Endothelial cell of umbilical vein (primary cell): Measurements from ENCODE around the gene SHISA7. TPM values are rescaled to one million over a fixed set of nuclear protein-coding genes. Genes with fewer than 3 reads are reported as not detected.

Source experiments
- BruUV-seq: library from RNA; stranded (reverse); fragments of 400-500 nt; replicated peaks from 2 replicates; lab custom pipeline; 2021; lab: Mats Ljungman, UMichigan
- CTCF ChIA-PET: fragments of 300-600, 350-600 bp; sonication (Branson Sonifier 250); formaldehyde crosslinking; loops from one replicate; lab custom pipeline; 2021; ENCODE audit warnings: antibody characterized with exemption, inconsistent platforms; lab: Charles Lee
- POLR2A ChIA-PET: fragments of 300-600, 350-600 bp; sonication (Branson Sonifier 250); formaldehyde crosslinking; loops from one replicate; lab custom pipeline; 2021; ENCODE audit warnings: antibody characterized with exemption, inconsistent platforms; lab: Charles Lee
- DNase-seq: peaks from one replicate; pipeline ENCODE4 v3.0.0-alpha.2; 2011; ENCODE audit warnings: low read depth, low spot score
- FAIRE-seq: peaks from 2 replicates; lab custom pipeline; 2011; peaks lifted over from hg19 to GRCh38; lab: Jason Lieb, UNC
- H2AFZ ChIP-seq: 2 replicates; pipeline ENCODE4 v1.6.0; 2012; ENCODE audit warnings: low read depth, low read length, control low read depth, inconsistent platforms
- H3K27ac ChIP-seq: 2 replicates; pipeline ENCODE4 v1.5.1; 2011; ENCODE audit warnings: low read depth, mild to moderate bottlenecking, control low read depth, low read length, moderate library complexity; ENCODE audit not compliant: insufficient read depth
- H3K27me3 ChIP-seq, 2 experiments: 2 replicates each; pipeline versions ENCODE4 v1.6.0 to v1.6.1; 2011; ENCODE audit warnings: low read length in 2 of 2, mixed read lengths in 1 of 2; ENCODE audit not compliant: control insufficient read depth in 2 of 2, insufficient read depth in 2 of 2
- H3K36me3 ChIP-seq, 2 experiments: 2 replicates in 1 of 2; 3 replicates in 1 of 2; pipeline ENCODE4 v1.5.1; 2011; ENCODE audit warnings: low read length in 2 of 2, mild to moderate bottlenecking in 1 of 2, moderate library complexity in 1 of 2; ENCODE audit not compliant: control insufficient read depth in 2 of 2, insufficient read depth in 2 of 2; ENCODE audit errors: extremely low read depth in 1 of 2
- H3K4me1 ChIP-seq: 3 replicates; pipeline ENCODE4 v1.5.1; 2011; ENCODE audit warnings: mild to moderate bottlenecking, low read length; ENCODE audit not compliant: control insufficient read depth, insufficient read depth; ENCODE audit errors: extremely low read depth
- H3K4me2 ChIP-seq: 2 replicates; pipeline ENCODE4 v1.6.1; 2011; ENCODE audit warnings: low read length, control low read depth, mixed read lengths; ENCODE audit not compliant: insufficient read depth
- H3K4me3 ChIP-seq, 3 experiments: fragments of 200-600 bp in 1 of 3; sonication (generic), shearing (Covaris generic) in 1 of 3; replicated peaks in 1 of 3; 2 replicates each; pipeline ENCODE4 v1.5.1; 2011 to 2016; ENCODE audit warnings: control low read depth in 3 of 3, low read length in 3 of 3, mild to moderate bottlenecking in 2 of 3, inconsistent platforms in 1 of 3, low read depth in 1 of 3, moderate library complexity in 1 of 3; ENCODE audit not compliant: insufficient read depth in 1 of 3
- H3K79me2 ChIP-seq: 2 replicates; pipeline ENCODE4 v1.6.0; 2012; ENCODE audit warnings: low read length, inconsistent platforms; ENCODE audit not compliant: control insufficient read depth, insufficient read depth
- H3K9ac ChIP-seq: replicated peaks from 2 replicates; pipeline ENCODE3; 2011; ENCODE audit warnings: low read length, control low read depth; ENCODE audit not compliant: insufficient read depth; ENCODE audit errors: extremely low read depth
- H3K9me1 ChIP-seq: replicated peaks from 3 replicates; pipeline ENCODE4 v1.6.0; 2011; ENCODE audit warnings: mild to moderate bottlenecking, low read length; ENCODE audit not compliant: control insufficient read depth, insufficient read depth; ENCODE audit errors: extremely low read depth
- H3K9me3 ChIP-seq: replicated peaks from 2 replicates; pipeline ENCODE4 v1.5.1; 2012; ENCODE audit warnings: low read length, inconsistent platforms; ENCODE audit not compliant: control insufficient read depth, insufficient read depth
- H4K20me1 ChIP-seq: replicated peaks from 2 replicates; pipeline ENCODE3; 2011; ENCODE audit warnings: mild to moderate bottlenecking, low read length; ENCODE audit not compliant: control insufficient read depth, insufficient read depth; ENCODE audit errors: extremely low read depth
- EZH2 ChIP-seq: IDR thresholded peaks from 2 replicates; pipeline ENCODE4 v1.6.1; 2012; ENCODE audit warnings: borderline replicate concordance, low read depth, mild to moderate bottlenecking, moderate library complexity, low read length, inconsistent platforms; ENCODE audit not compliant: severe bottlenecking
- FOS ChIP-seq: IDR thresholded peaks from 2 replicates; pipeline ENCODE4 v1.6.1; 2011; ENCODE audit warnings: mild to moderate bottlenecking, low read length, moderate library complexity, borderline replicate concordance; ENCODE audit not compliant: insufficient read depth
- GATA2 ChIP-seq: IDR thresholded peaks from 2 replicates; pipeline ENCODE4 v1.7.0; 2011; ENCODE audit warnings: low read depth, mild to moderate bottlenecking, moderate library complexity, mixed read lengths, low read length; ENCODE audit not compliant: insufficient read length, insufficient read depth
- JUN ChIP-seq: IDR thresholded peaks from 2 replicates; pipeline ENCODE4 v1.6.1; 2011; ENCODE audit warnings: borderline replicate concordance, low read depth; ENCODE audit not compliant: insufficient read length, insufficient read depth
- MYC ChIP-seq: IDR thresholded peaks from one replicate; pipeline ENCODE4 v1.6.1; 2011; ENCODE audit warnings: mild to moderate bottlenecking, low read depth, low read length
- POLR2A ChIP-seq: IDR thresholded peaks from 2 replicates; pipeline ENCODE4 v1.6.1; 2012; ENCODE audit warnings: low read depth, mild to moderate bottlenecking, control low read depth, low read length
- POLR2AphosphoS5 ChIP-seq: IDR thresholded peaks from 2 replicates; pipeline ENCODE4 v1.6.1; 2012; ENCODE audit warnings: low read depth, mild to moderate bottlenecking, control low read depth, low read length, moderate library complexity; ENCODE audit not compliant: insufficient read depth
- dilution Hi-C: fragments of 300-500 bp; cut with MboI; formaldehyde crosslinking; loops from one replicate; pipeline ENCODE4 v1.15.0; 2019; ENCODE audit warnings: low sequenced_read_pairs; ENCODE audit not compliant: extremely low pct_ligation_motif_present
- intact Hi-C: fragments of 100-400 bp; cut with micrococcal nuclease; formaldehyde crosslinking; loops from one replicate; pipeline ENCODE4 v1.10.0; 2022
- polyA plus RNA-seq, 4 experiments: library from polyadenylated mRNA; depleted of rRNA in 3 of 4; stranded (reverse) in 3 of 4; unstranded in 1 of 4; fragments of >200 nt; gene quantifications; 2 replicates each; pipeline versions ENCODE4 v1.2.1 to v1.2.3, GENCODE V29; 2011 to 2012; ENCODE audit warnings: missing spikeins in 1 of 4
- total RNA-seq: library from RNA; stranded (reverse); gene quantifications from 2 replicates; pipeline ENCODE4 v1.2.3, GENCODE V29; 2021
- TF ChIP-seq, protein P1 (sequence below), 2 donors: IDR thresholded peaks; 1 replicate in 1 of 2; 2 replicates in 1 of 2; pipeline ENCODE4 v1.5.1; 2011; ENCODE audit warnings: low read length in 2 of 2, mild to moderate bottlenecking in 2 of 2, moderate library complexity in 2 of 2, control low read depth in 1 of 2, inconsistent platforms in 1 of 2, low read depth in 1 of 2; ENCODE audit not compliant: insufficient read depth in 1 of 2; ENCODE audit errors: extremely low read depth in 1 of 2
- TF ChIP-seq, protein P2 (sequence below): IDR thresholded peaks from 2 replicates; pipeline ENCODE4 v1.6.1; 2011; ENCODE audit not compliant: insufficient read depth, insufficient read length

SHISA7 gene
- total and polyA plus RNA-seq, 2 donors (not counting 3 experiments of a cell fraction or from before 2014, with no cell fraction given) = not detected

DNA sequence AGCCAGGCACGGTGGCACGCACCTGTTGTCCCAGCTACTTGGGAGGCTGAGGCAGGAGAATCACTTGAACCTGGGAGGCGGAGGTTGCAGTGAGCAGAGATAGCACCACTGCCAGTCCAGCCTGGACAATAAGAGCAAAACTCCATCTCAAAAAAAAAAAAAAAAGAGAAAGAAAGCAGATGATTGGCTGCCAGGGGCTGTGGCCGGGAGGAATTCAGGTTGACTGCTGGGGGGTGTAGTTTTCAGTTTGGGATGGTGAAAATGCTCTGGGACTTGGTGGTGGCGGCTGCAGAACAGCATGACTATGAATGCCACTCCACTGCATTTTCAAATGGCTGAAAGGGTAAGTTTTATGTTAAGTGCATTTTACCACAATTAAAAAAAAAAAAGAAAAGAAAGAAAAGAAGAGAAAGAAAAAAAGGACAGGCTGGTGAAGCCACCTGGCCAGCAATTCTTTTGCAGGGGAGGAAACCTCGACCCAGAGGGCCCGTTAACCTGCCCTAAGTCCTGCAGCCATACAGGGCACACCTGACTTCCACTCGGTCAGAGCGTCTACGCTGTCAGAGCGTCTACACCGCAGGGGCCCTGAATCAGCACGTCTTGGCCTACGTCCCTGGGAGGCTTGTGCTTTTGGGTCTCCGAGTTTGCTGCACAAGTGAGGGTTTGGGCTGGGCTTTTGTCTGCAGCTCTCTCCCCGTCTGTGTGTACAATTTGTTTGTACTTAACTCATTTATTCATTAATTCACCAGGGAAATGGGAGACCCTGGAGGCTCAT lies 14.8 kb upstream of the SHISA7 start:
- no peak for FAIRE-seq
- dilution Hi-C loops = no loop called here
- H3K36me3 ChIP-seq = peaks cover 0 to 3% of the 10 kb centered on the region in 2 experiments
- no peaks in the 10 kb centered on the region for H3K27me3 ChIP-seq
- H3K9me1 ChIP-seq = no peaks in the 10 kb centered on the region
- H4K20me1 ChIP-seq = no peaks in the 10 kb centered on the region
- H3K4me3 ChIP-seq = no peak overlapping the region
- intact Hi-C loops = no loop called here
- H3K79me2 ChIP-seq = no peaks in the 10 kb centered on the region
- H3K4me2 ChIP-seq = no peak overlapping the region
- no TSS peak for BruUV-seq
- H3K4me1 ChIP-seq = peaks cover 13% of the 10 kb centered on the region
- H3K9me3 ChIP-seq = no peaks in the 10 kb centered on the region
- no peak for DNase-seq
- TF ChIP-seq GATA2 (no peak), FOS (no peak), POLR2AphosphoS5 (no peak), JUN (no peak), POLR2A (no peak), EZH2 (no peak), MYC (no peak)
- TF ChIP-seq, protein P1, sequence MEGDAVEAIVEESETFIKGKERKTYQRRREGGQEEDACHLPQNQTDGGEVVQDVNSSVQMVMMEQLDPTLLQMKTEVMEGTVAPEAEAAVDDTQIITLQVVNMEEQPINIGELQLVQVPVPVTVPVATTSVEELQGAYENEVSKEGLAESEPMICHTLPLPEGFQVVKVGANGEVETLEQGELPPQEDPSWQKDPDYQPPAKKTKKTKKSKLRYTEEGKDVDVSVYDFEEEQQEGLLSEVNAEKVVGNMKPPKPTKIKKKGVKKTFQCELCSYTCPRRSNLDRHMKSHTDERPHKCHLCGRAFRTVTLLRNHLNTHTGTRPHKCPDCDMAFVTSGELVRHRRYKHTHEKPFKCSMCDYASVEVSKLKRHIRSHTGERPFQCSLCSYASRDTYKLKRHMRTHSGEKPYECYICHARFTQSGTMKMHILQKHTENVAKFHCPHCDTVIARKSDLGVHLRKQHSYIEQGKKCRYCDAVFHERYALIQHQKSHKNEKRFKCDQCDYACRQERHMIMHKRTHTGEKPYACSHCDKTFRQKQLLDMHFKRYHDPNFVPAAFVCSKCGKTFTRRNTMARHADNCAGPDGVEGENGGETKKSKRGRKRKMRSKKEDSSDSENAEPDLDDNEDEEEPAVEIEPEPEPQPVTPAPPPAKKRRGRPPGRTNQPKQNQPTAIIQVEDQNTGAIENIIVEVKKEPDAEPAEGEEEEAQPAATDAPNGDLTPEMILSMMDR (IDR thresholded peaks at IDR 0.05; ENCODE audit: extremely low read depth in 1 of 2, insufficient read depth in 1 of 2, low read depth in 1 of 2, low read length in 2 of 2) = no peak
- TF ChIP-seq, protein P2, sequence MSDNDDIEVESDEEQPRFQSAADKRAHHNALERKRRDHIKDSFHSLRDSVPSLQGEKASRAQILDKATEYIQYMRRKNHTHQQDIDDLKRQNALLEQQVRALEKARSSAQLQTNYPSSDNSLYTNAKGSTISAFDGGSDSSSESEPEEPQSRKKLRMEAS = no peak
- H3K9ac ChIP-seq = no peak overlapping the region
- CTCF ChIA-PET = interaction anchor here (1.8 to 2.5 kb wide), 2 partner anchors 10 to 317 kb away, joined by 6 to 10 read pairs; no protein-coding TSS in a partner anchor
- no peak overlapping the region for H3K27ac ChIP-seq
- H2AFZ ChIP-seq = no peak overlapping the region
- POLR2A ChIA-PET = no interaction called here
